ENCODE data around the gene NUSAP1. TPM values are rescaled to one million over a fixed set of nuclear protein-coding genes. Genes with fewer than 3 reads are reported as not detected.

Gene NUSAP1
- total and polyA plus RNA-seq, 2 of the 4 experiments (the other 2 are of a cell fraction) = 59.2 to 123 TPM

DNA sequence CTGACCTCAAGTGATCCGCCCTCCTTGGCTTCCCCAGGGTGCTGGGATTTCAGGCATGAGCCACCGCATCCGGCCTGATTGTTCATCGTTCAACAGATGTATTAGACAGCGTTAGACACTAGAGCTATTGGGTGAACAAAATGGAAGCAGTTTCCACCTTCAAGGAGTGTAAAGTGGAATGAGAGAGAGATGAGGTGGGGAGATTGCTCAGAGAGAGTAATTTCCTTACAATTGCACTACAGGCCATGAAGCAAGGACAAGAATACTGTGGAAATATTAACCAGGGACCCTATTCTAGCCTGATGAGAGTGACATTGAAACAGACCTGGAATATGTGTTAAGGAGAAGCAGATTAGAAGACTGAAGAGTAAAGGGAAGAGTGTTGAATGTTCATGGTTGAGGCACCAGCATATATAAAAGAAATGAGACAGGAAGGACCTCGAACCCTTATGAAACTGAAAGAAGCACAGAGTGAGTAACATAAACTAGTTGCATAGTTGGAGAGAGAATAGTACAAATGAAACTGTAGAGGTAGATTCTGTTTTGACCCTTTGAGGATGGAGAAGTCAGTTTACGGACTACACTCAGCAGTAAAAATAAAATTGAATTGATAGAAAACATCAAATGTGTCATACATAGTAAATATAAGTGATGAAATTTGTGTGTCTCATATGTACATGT lies 91.4 kb downstream of the NUSAP1 start:
- Histone ChIP-seq H3K9me3 (ENCODE audit: control insufficient read depth, insufficient read depth, low read length) (no peaks in the 10 kb centered on the region), H2BK120ac (ENCODE audit: low read depth, low read length) (no peak overlapping the region), H2BK15ac (ENCODE audit: low read depth, low read length) (no peak overlapping the region), H3K36me3 (ENCODE audit: control insufficient read depth, insufficient read depth, low read length) (no peaks in the 10 kb centered on the region), H3K56ac (ENCODE audit: extremely low read depth, insufficient read depth, low read length) (no peak overlapping the region), H3K4me2 (ENCODE audit: low read depth, low read length) (no peak overlapping the region), H3K27me3 (ENCODE audit: control insufficient read depth, insufficient read depth, low read length) (no peaks in the 10 kb centered on the region), H2AK9ac (replicated peaks; ENCODE audit: low read depth, low read length, poor library complexity) (no peak overlapping the region), H3K4me3 (ENCODE audit: insufficient read depth, low read depth, low read length) (no peak overlapping the region), H2AFZ (replicated peaks; ENCODE audit: low read length, poor library complexity) (no peak overlapping the region), H4K91ac (ENCODE audit: insufficient read depth, low read depth, low read length) (no peak overlapping the region), H3K4me1 (ENCODE audit: control insufficient read depth, insufficient read depth, low read length) (0 out of 2 replicates have a peak, but pooled peaks cover 3% of the 10 kb centered on the region), H3K79me1 (ENCODE audit: low read depth in 1 of 2, low read length in 2 of 2) (peaks cover 15 to 69% of the 10 kb centered on the region in 2 experiments), H2AK5ac (ENCODE audit: low read depth, low read length) (no peak overlapping the region), H3K23ac (ENCODE audit: low read depth, low read length) (no peak overlapping the region), H4K5ac (ENCODE audit: low read depth, low read length) (no peak overlapping the region), H3K4ac (ENCODE audit: low read depth, low read length) (no peak overlapping the region), H3K14ac (replicated peaks; ENCODE audit: low read depth, low read length) (no peak overlapping the region), H3K18ac (ENCODE audit: low read depth, low read length) (no peak overlapping the region), H3K9ac (ENCODE audit: low read depth, low read length) (no peak overlapping the region), H2BK5ac (ENCODE audit: low read depth, low read length, poor library complexity, severe bottlenecking) (no peak overlapping the region), H4K20me1 (ENCODE audit: insufficient read depth, low read length) (peaks cover 75% of the 10 kb centered on the region), H3K27ac (ENCODE audit: insufficient read depth, low read length) (no peak overlapping the region), H4K8ac (ENCODE audit: low read depth in 2 of 2, low read length in 2 of 2) (no peak overlapping the region), H2BK20ac (ENCODE audit: low read depth, low read length) (no peak overlapping the region), H3K9me1 (ENCODE audit: insufficient read depth, low read length) (peaks cover 11% of the 10 kb centered on the region)
- DNase-seq (no peak), ATAC-seq (ENCODE audit: low read depth) (no peak)
- intact Hi-C loops (cut with micrococcal nuclease) = no loop called here
- 100% methylated on average over 6 of the region's 7 CpGs; no CpG with 5 or more reads in 1 of the 2 experiments for WGBS, 2 experiments (ENCODE audit: extremely low coverage in 2 of 2, insufficient read length in 1 of 2)
- ChIA-PET CTCF (no interaction called here), POLR2A (ENCODE audit: unreplicated experiment) (no interaction called here)
- no peak for TF ChIP-seq FOS (IDR thresholded peaks at IDR 0.05; ENCODE audit: low read depth, low read length)
- no peak for TF ChIP-seq CHD1 (IDR thresholded peaks at IDR 0.05; ENCODE audit: low read depth, low read length)
- TF ChIP-seq BHLHE40 (IDR thresholded peaks at IDR 0.05; ENCODE audit: low read depth, low read length) = no peak
- no peak for TF ChIP-seq RCOR1 (IDR thresholded peaks at IDR 0.05; ENCODE audit: insufficient replicate concordance, low read length)
- TF ChIP-seq MAFK (IDR thresholded peaks at IDR 0.05; ENCODE audit: low read depth, low read length) = no peak
- TF ChIP-seq MAZ (IDR thresholded peaks at IDR 0.05; ENCODE audit: borderline replicate concordance, low read depth, low read length) = no peak
- no peak for TF ChIP-seq CEBPB (IDR thresholded peaks at IDR 0.05; ENCODE audit: low read depth, low read length)
- TF ChIP-seq NFE2L2 (IDR thresholded peaks at IDR 0.05; ENCODE audit: low read depth, low read length) = no peak
- BruUV-seq (replicated peaks) = no TSS peak
- in situ Hi-C loops (cut with MboI; ENCODE audit: low sequenced_read_pairs) = no loop called here
- dilution Hi-C loops (cut with HindIII; ENCODE audit: low sequenced_read_pairs, unreplicated experiment) = no loop called here
